ENCODE measurements around the gene TPTE. TPM values are rescaled to one million over a fixed set of nuclear protein-coding genes. Genes with fewer than 3 reads are reported as not detected.
"Not testable (repeated sequence)": the region's sequence is repeated elsewhere in the genome, so short reads cannot be mapped to it uniquely, and the experiment has no call there.

Gene TPTE
- total RNA-seq, 2 donors from 2014 or later: not detected

DNA sequence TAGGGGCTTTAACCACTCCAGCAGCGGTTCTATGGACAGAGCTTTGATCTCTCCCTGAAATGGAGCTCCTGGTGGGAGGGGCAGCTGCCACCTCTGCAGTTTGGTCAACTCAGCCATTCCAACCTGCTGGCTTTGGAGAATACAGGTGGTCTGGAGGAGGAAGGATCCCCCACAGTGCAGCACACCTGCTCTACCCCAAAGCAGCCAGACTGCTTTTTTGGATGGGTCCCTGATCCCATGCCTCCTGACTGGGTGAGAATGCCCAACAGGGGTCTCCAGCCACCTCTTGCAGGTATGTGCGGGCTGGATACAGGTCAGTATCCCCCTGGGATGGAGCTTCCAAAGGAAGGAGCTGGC is 53.9 kb downstream of the TPTE start:
- Mint-ChIP-seq H3K36me3 (peaks cover 14 to 17% of the 10 kb centered on the region in 2 donors), H3K9me3 (peaks cover 17 to 24% of the 10 kb centered on the region in 2 donors), H3K27ac (no peak overlapping the region)
- DNase-seq (ENCODE audit: low spot score in 2 of 2) (no peak), ATAC-seq (no peak)

DNA sequence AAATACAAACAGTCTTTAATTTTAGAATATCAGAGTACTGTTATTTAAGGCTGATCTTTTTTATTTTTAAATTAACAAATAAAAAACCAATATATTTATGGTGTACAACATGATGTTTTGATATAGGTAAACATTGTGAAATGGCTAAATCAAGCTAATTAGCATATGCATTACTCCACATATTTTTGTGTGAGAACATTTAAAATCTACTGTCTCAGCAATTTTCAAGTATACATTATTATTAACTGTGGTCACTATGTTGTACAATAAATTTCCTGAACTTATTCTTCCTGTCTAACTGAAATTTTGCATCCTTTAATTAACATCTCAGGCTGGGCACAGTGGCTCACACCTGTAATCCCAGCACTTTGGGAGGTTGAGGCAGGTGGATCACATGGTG is 57.5 kb downstream of the TPTE start:
- peaks cover 17 to 24% of the 10 kb centered on the region in 2 donors for H3K9me3 Mint-ChIP-seq
- not testable (repeated sequence) for H3K27ac Mint-ChIP-seq

DNA sequence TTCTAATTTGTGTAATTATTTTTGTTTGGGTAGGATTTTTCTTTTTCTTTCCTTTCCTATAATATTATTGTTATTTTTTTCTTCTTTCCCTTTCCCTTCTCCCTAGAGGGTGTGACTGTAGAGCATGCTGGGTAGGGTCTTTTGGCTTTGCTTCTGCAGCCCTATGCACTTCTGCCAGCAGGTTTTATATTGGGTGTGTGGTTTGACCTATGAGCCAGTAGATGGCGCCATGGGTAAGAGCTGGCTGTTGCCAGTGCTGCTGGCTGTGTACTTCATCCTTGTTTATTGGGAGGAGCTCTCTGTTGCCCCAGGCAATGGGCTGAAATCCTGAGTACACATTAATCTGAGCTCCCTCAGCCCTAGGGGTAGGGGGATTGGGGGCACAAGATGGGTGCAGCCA is 67.7 kb downstream of the TPTE start:
- not testable (repeated sequence) for DNase-seq (ENCODE audit: low spot score in 2 of 2); H3K36me3 Mint-ChIP-seq; ATAC-seq; H3K27ac Mint-ChIP-seq; H3K9me3 Mint-ChIP-seq

More for the DNA sequence above, 57.5 kb downstream of the TPTE start:
- DNase-seq (ENCODE audit: low spot score in 2 of 2); ATAC-seq: not testable (repeated sequence)
- peaks cover 14 to 17% of the 10 kb centered on the region in 2 donors for H3K36me3 Mint-ChIP-seq

DNA sequence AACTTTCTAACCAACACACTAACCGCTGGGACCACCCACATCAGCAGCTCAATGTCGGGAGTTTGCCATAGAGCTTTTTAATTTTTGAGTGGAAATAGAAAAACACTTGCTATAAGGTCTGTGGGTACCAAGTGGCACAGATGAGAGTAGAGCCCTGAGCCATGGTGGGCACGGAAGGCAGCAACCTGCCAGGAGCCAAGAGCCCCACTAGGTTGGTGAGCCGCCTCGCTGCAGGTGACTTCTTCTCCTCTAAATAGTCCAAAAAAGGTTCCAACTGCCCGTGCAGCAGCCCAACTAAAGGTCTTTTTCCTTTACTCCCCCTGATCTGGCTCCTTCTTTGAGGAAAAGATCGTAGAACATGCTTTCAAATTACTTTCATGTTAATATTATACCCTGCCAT is 85.7 kb downstream of the TPTE start:
- H3K9me3 Mint-ChIP-seq; H3K36me3 Mint-ChIP-seq; H3K27ac Mint-ChIP-seq; ATAC-seq; DNase-seq (ENCODE audit: low spot score in 2 of 2): not testable (repeated sequence)

DNA sequence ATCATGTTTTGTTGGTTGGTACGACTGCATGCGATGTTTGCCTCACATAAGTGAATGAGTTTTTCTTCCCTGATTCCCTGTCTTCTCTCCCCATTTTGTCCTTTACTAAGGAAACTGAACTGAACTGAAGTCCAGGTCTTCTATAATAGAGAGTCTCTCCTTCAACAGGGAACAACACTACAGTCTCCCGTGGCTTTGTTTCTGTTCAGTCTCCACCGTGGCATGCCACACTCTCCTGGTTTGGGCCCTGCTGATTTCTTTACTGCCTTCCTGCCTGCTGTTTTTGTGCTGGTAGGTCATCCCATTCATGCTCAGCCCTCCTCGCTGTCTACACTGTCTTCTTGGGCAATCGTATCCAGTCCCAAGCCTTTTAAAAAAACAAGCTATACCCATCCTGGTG is 92.9 kb downstream of the TPTE start:
- not testable (repeated sequence) for H3K36me3 Mint-ChIP-seq; H3K9me3 Mint-ChIP-seq; DNase-seq (ENCODE audit: low spot score in 2 of 2); ATAC-seq; H3K27ac Mint-ChIP-seq

DNA sequence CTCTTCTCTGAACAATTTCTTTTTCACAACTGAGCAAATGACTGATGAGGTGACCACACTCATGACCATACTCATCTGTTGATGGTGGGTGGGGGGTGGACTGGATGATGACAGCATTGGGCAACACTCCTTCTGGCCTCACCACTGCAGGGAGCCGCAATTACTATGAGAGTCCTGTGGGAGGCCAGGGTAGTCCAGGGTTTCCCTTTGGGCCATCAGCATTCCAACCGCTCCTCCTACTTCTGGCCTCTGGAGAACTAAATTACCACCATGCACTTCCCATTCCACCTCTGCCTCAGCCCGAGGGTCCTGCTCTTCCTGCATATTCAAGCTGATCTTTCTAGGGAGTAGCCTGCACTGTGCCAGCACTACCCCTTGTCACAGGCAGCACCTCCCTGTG is 94.7 kb downstream of the TPTE start:
- H3K36me3 Mint-ChIP-seq; DNase-seq (ENCODE audit: low spot score in 2 of 2); H3K27ac Mint-ChIP-seq: not testable (repeated sequence)

DNA sequence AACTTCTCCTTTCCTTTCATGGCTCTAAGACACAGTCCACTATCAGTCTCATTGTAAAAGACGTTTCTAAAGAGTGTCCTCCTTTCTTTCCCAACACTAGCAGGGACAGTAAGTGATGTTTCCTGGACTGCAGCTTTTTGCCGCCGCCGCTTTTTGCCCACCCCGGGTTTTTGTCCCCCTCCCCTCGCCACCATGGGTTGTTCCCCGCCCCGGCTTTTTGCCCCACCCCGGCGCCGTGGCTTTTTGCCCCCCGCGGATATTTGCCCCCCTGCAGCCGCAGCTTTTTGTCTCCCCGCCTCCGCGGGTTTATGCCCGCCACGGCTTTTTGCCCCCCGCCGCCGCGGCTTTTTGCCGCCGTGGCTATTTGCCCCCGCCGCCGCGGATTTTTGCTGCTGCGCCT is 95.2 kb downstream of the TPTE start:
- H3K27ac Mint-ChIP-seq: no peak overlapping the region
- H3K9me3 Mint-ChIP-seq: peaks cover 5 to 6% of the 10 kb centered on the region in 2 donors
- H3K36me3 Mint-ChIP-seq: no peaks in the 10 kb centered on the region
- ATAC-seq: no peak
- no peak for DNase-seq (ENCODE audit: low spot score in 2 of 2)

More for the DNA sequence above, 94.7 kb downstream of the TPTE start:
- not testable (repeated sequence) for H3K9me3 Mint-ChIP-seq, ATAC-seq

DNA sequence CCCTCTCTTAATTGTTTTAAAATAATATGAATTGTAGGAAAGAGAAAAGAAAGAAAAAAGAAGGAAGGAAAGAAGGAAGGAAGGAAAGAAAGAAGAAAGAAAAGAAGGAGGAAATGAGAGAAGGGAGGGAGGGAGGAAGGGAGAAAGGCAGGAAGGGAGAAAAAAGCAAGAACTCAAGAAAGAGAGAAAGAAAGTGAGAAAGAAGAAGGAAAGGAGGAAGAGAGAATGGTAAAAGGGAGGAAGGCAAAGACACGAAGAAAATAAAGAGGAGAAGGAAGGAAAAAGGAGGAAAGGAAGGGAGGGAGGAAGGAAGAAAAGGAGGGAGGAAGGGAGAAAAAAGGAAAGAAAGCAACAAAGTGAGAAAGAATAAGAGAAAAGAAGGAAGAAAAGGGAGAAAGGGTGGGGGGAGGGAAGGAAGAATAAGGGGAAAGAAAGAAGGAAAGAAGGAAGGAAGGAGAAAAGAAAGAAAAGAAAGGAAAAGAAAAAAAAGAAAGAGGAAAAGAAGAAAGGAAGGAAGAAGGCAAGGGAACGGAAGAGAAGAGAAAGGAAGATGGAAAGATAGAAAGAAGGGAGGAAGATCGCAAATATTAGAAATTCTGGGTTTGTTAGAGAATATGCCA is 95.9 kb downstream of the TPTE start:
- not testable (repeated sequence) for ATAC-seq; H3K36me3 Mint-ChIP-seq; H3K9me3 Mint-ChIP-seq; DNase-seq (ENCODE audit: low spot score in 2 of 2); H3K27ac Mint-ChIP-seq

DNA sequence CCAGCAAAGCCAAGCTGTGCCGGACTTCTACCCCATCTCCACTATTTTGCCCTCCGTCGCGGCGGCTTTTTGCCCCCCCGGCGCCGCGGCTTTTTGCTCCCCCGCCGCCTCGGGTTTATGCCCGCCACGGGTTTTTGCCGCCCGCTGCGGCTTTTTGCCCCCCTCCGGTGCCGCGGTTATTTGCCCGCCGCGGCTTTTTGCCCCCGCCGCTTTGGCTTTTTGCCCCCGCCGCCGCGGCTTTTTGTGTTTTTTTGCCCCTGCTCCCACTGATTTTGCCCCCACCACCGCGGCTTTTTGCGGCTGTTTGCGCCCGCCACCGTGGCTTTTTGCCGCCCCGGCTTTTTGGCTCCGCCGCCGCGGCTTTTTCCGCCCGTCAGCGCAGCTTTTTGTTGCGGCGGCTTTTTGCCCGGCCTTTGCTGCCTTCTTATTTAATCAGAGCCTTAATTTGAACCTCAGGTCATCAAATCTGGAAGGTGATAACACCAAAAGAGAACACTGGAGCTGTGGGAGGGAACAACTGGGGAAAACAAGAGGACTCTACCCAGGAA is 106.0 kb downstream of the TPTE start:
- Mint-ChIP-seq H3K27ac (no peak overlapping the region), H3K9me3 (peaks cover 0 to 4% of the 10 kb centered on the region in 2 donors), H3K36me3 (no peaks in the 10 kb centered on the region)
- DNase-seq (ENCODE audit: low spot score in 2 of 2): no peak
- no peak for ATAC-seq

DNA sequence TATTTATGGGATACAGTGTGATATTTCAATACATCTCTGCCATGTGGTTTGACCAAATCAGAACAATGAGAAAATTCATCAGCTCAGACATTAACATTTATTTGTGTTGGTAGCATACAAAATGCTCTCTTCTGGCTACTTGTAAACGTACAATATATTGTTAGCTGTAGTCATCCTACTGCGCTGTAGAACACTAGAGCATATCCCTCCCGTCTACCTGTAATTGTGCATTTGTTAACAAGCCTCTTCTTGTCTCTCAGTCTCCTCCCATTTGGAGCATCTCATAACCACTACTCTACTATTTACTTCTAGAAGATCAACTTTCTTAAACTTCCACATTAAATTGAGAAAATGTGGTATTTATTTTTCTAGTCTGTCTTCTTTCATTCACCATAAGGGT is 107.9 kb downstream of the TPTE start:
- ATAC-seq; H3K36me3 Mint-ChIP-seq; H3K9me3 Mint-ChIP-seq; DNase-seq (ENCODE audit: low spot score in 2 of 2); H3K27ac Mint-ChIP-seq: not testable (repeated sequence)

DNA sequence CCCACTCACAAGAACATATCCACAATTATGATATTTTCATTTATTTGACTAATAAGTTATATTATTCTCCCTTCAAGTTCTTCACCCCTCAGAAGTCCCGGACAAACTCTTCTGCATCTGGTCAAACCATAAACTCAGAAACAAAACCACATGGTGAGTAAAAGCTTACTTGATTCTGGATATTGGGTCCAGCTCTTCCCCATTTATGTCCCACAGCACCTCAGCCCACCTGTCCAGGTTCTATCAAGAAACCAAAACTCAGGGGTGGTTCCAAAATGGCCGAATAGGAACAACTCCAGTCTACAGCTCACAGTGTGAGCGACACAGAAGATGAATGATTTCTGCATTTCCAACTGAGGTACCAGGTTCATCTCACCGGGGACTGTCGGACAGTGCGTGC is 109.4 kb downstream of the TPTE start:
- H3K27ac Mint-ChIP-seq; DNase-seq (ENCODE audit: low spot score in 2 of 2); H3K36me3 Mint-ChIP-seq; ATAC-seq; H3K9me3 Mint-ChIP-seq: not testable (repeated sequence)

DNA sequence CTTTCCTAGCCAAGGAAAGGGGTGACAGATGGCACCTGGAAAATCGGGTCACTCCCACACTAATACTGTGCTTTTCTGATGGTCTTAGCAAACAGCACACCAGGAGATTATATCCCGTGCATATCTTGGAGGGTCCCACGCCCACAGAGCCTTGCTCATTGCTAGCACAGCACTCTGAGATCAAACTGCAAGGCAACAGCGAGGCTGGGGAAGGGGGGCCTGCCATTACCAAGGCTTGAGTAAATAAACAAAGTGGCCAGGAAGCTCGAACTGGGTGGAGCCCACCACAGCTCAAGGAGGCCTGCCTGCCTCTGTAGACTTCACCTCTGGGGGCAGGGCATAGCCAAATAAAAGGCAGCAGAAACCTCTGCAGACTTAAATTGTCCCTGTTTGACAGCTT is 109.9 kb downstream of the TPTE start:
- H3K36me3 Mint-ChIP-seq; ATAC-seq; H3K9me3 Mint-ChIP-seq; H3K27ac Mint-ChIP-seq; DNase-seq (ENCODE audit: low spot score in 2 of 2): not testable (repeated sequence)

DNA sequence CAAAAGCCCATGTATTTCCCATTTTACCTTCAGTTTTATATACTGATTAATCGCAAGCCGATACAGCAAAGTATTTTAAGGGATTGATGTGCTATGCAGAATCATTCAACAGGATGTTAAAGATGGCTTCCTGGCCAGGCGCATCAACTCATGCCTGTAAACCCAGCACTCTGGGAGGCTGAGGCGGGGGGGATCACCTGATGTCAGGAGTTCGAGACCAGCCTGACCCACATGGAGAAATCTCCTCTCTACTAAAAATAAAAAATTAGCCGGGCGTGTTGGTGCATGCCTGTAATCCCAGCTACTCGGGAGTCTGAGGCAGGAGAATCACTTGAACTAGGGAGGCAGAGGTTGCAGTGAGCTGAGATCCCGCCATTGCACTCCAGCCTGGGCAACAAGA is 116.8 kb downstream of the TPTE start:
- not testable (repeated sequence) for ATAC-seq; H3K27ac Mint-ChIP-seq; H3K9me3 Mint-ChIP-seq; H3K36me3 Mint-ChIP-seq; DNase-seq (ENCODE audit: low spot score in 2 of 2)

DNA sequence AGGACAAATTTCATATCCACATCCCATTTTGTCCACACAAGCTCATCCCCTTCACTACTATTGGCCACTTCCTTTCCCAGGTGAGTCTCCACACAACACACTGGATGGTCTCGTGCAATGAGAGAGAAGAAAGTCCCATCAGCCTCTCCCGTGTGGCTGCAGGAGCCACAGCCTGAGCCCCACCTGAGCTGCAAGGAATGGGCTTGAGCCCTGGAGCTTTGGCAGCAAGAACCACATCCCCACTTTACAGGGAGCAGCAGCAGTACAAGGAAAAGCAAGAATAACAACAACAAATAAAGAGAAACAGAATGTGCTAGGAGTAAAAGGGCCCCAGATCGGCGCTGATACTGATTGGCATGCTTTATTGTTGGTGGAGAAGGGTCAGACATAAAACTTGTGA is 117.7 kb downstream of the TPTE start:
- H3K27ac Mint-ChIP-seq: no peak overlapping the region
- ATAC-seq (no peak), DNase-seq (ENCODE audit: low spot score in 2 of 2) (no peak)
- H3K9me3 Mint-ChIP-seq: no peaks in the 10 kb centered on the region
- H3K36me3 Mint-ChIP-seq: peaks cover 0 to 5% of the 10 kb centered on the region in 2 donors

DNA sequence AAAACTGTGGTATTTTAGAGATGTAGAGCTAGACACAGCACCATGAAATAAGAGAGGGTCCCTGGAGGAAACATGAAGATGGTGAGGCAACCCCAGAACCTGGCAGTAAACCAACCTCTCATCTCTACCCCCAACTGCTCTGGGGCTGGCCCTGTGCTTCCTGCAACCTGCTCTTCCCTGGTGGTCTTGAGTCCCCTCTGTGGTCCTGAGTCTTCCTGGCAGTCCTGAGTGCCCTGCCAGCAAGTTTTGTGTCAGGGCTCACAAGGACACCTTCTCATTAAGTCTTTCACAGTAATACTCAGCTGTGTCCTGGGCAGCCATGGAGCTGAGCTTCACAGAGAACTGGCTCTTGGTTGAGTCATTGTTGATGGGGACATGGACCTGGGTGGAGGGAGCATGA is 118.4 kb downstream of the TPTE start:
- not testable (repeated sequence) for DNase-seq (ENCODE audit: low spot score in 2 of 2); H3K36me3 Mint-ChIP-seq; H3K27ac Mint-ChIP-seq; H3K9me3 Mint-ChIP-seq; ATAC-seq

DNA sequence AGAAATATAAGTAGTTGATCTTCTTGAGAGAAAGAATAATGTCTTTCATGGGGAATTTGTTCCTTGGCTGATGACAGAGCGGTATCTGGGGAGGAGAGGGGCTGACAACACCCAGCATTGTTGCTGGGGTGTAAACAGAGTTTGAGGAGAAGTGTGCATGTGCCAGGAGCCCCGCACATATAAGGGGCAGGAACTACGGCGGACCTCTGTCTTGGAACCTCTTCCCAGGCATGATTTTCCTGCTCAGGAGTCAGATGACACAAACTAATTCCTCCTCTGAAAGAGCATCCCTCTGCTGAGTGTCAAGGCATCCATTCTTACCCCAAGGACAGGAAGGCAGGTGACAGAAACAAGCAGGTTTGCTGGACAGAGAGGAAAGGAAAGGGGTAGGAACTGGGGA is 119.1 kb downstream of the TPTE start:
- DNase-seq (ENCODE audit: low spot score in 2 of 2) (no peak), ATAC-seq (no peak)
- Mint-ChIP-seq H3K9me3 (no peaks in the 10 kb centered on the region), H3K36me3 (peaks cover 0 to 5% of the 10 kb centered on the region in 2 donors), H3K27ac (no peak overlapping the region)

DNA sequence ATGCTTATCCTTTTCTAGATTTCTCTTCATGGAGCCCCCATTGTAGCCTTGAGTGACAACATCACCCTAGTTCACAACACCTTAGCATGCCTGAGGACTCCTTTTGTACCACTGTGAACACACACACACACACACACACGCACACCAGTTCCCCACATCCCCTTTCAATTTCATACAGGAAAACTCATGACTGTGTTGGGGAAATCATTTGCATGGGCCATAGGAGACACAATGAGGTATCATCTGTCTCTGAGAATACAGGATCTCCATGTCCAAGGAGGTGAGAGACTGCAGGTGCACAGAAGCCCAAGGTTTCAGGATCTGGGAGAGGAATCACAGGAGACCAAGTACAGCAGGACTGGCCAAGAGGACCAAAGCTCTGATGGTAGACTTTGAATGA is 119.7 kb downstream of the TPTE start:
- Mint-ChIP-seq H3K9me3 (no peaks in the 10 kb centered on the region), H3K36me3 (peaks cover 0 to 5% of the 10 kb centered on the region in 2 donors), H3K27ac (no peak overlapping the region)
- DNase-seq (ENCODE audit: low spot score in 2 of 2) (no peak), ATAC-seq (no peak)

DNA sequence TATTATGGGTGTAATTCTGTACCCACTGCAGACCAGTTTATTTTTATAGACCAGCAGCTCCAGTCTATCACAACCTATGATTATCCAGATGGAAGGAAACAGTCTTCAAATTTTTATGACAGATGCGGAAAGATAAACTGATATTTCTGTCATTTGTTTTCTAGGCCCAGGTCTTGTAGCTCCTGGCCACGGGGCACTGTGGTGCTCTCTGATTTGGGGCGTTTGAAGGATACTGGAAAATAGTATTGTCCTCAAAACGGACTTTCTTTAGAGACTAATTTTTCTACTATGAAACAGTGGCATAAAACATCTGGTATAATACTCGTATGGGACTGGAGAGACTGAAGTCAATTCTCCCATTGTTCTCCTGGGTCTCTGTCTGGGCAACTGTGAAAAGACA is 124.3 kb downstream of the TPTE start:
- H3K27ac Mint-ChIP-seq; DNase-seq (ENCODE audit: low spot score in 2 of 2); ATAC-seq; H3K9me3 Mint-ChIP-seq; H3K36me3 Mint-ChIP-seq: not testable (repeated sequence)
